Caki2 (cell line): ENCODE data around the gene MOK. TPM values are rescaled to one million over a fixed set of nuclear protein-coding genes. Genes with fewer than 3 reads are reported as not detected.
A peak's percentile ranks its signal among the peaks of the same experiment; 100 is the strongest.

Experiments
- DNase-seq: peaks from one replicate; pipeline ENCODE4 v3.0.0-alpha.2; 2015; ENCODE audit warnings: low read depth
- in situ Hi-C: cut with HindIII; loops from 2 replicates; pipeline ENCODE4 v1.10.0; 2016; ENCODE audit warnings: low sequenced_read_pairs, low pct_unique_long_range_greater_than_20kb, mixed read lengths
- total RNA-seq: library from RNA; depleted of rRNA; stranded (reverse); fragments of >200 nt; shearing (Covaris generic); gene quantifications from 2 replicates; pipeline ENCODE4 v1.2.3, GENCODE V29; 2014; ENCODE audit warnings: low replicate concordance

MOK gene
- total RNA-seq, 1 experiment from 2014 or later, result 41.9 TPM

GRCh38 chr14:102297436-102298170 lies 7.4 kb downstream of the MOK start:
- no peak for DNase-seq
- in situ Hi-C loops, result no loop called here

- DNase-seq, result no peak
- in situ Hi-C loops, result no loop called here
Measured at GRCh38 chr14:102295270-102295669, 9.7 kb downstream of the MOK start.

- peak; percentile 87 for DNase-seq
- in situ Hi-C loops, result no loop called here
Measured at GRCh38 chr14:102293781-102294180, 11.2 kb downstream of the MOK start.

GRCh38 chr14:102292441-102292840 lies 12.5 kb downstream of the MOK start:
- DNase-seq, result no peak
- in situ Hi-C loops, result no loop called here

GRCh38 chr14:102288139-102288538 lies 16.8 kb downstream of the MOK start:
- in situ Hi-C loops, result no loop called here

GRCh38 chr14:102285106-102285505 lies 19.9 kb downstream of the MOK start:
- in situ Hi-C loops, result no loop called here
- no peak for DNase-seq

More at GRCh38 chr14:102288139-102288538, 16.8 kb downstream of the MOK start:
- DNase-seq, result no peak

- in situ Hi-C loops, result no loop called here
- no peak for DNase-seq
Measured at GRCh38 chr14:102283631-102284129, 21.3 kb downstream of the MOK start.

GRCh38 chr14:102282751-102283465 lies 22.1 kb downstream of the MOK start:
- in situ Hi-C loops, result no loop called here
- DNase-seq, result peak; percentile 20

GRCh38 chr14:102280376-102280962 lies 24.5 kb downstream of the MOK start:
- peak; percentile 24 for DNase-seq
- in situ Hi-C loops, result no loop called here

GRCh38 chr14:102279688-102280348 lies 25.1 kb downstream of the MOK start:
- DNase-seq, result peak; percentile 98
- in situ Hi-C loops, result no loop called here

- in situ Hi-C loops, result no loop called here
- no peak for DNase-seq
Measured at GRCh38 chr14:102279282-102279681, 25.7 kb downstream of the MOK start.

GRCh38 chr14:102278631-102278935 lies 26.4 kb downstream of the MOK start:
- no peak for DNase-seq
- in situ Hi-C loops, result no loop called here

GRCh38 chr14:102277874-102278630 lies 26.9 kb downstream of the MOK start:
- in situ Hi-C loops, result no loop called here
- no peak for DNase-seq

GRCh38 chr14:102275866-102276265 lies 29.1 kb downstream of the MOK start:
- DNase-seq, result no peak
- in situ Hi-C loops, result no loop called here

GRCh38 chr14:102272392-102272791 lies 32.6 kb downstream of the MOK start:
- in situ Hi-C loops, result no loop called here
- no peak for DNase-seq

- in situ Hi-C loops, result no loop called here
- DNase-seq, result no peak
Measured at GRCh38 chr14:102264775-102265174, 40.2 kb downstream of the MOK start.

GRCh38 chr14:102264355-102264754 lies 40.6 kb downstream of the MOK start:
- in situ Hi-C loops, result no loop called here

GRCh38 chr14:102262929-102263462 lies 42.0 kb downstream of the MOK start:
- DNase-seq, result peak; percentile 85
- in situ Hi-C loops, result no loop called here

More at GRCh38 chr14:102264355-102264754, 40.6 kb downstream of the MOK start:
- no peak for DNase-seq
